ENCODE data around the gene FAM180A.

DNA sequence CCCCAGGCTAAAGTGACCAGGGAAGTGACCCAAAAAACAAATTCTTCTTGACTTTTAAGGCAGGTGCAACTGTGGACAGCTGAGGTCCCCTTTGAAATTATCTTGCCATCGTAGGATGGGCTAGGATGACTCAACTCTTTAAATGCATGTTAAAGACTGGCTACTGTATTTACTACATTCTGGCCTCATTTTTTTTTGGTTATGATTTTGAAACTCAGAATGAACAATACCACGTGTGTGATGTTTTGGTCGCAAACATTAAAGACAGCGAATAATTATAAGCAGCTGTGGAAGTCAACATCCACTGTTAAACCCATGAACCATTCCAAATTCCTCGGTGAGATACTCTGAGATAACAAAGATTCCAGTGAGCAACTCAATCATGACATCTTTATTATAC lies 19.4 kb downstream of the FAM180A start:
- TF ChIP-seq, protein P1, sequence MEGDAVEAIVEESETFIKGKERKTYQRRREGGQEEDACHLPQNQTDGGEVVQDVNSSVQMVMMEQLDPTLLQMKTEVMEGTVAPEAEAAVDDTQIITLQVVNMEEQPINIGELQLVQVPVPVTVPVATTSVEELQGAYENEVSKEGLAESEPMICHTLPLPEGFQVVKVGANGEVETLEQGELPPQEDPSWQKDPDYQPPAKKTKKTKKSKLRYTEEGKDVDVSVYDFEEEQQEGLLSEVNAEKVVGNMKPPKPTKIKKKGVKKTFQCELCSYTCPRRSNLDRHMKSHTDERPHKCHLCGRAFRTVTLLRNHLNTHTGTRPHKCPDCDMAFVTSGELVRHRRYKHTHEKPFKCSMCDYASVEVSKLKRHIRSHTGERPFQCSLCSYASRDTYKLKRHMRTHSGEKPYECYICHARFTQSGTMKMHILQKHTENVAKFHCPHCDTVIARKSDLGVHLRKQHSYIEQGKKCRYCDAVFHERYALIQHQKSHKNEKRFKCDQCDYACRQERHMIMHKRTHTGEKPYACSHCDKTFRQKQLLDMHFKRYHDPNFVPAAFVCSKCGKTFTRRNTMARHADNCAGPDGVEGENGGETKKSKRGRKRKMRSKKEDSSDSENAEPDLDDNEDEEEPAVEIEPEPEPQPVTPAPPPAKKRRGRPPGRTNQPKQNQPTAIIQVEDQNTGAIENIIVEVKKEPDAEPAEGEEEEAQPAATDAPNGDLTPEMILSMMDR (optimal IDR thresholded peaks at IDR 0.05 in 1 of 3, IDR thresholded peaks at IDR 0.05 in 1 of 3, conservative IDR thresholded peaks at IDR 0.05 in 1 of 3; ENCODE audit: extremely low read depth in 1 of 3, insufficient read depth in 2 of 3, low read length in 3 of 3), result no peak
- no peak for TF ChIP-seq EZH2 (IDR thresholded peaks at IDR 0.05; ENCODE audit: low read length)

Measured in keratinocyte (primary cell).